ENCODE results near the gene DIO3. TPM values are rescaled to one million over a fixed set of nuclear protein-coding genes. Genes with fewer than 3 reads are reported as not detected.

Gene DIO3
- total RNA-seq, 1 donor from 2014 or later: 1.9 TPM

- ATAC-seq: no peak
- Histone ChIP-seq H3K27me3 (ENCODE audit: low read depth) (no peaks in the 10 kb centered on the region), H3K9me3 (no peaks in the 10 kb centered on the region), H3K4me1 (no peaks in the 10 kb centered on the region), H3K27ac (no peak overlapping the region), H3K36me3 (no peaks in the 10 kb centered on the region), H3K4me3 (no peak overlapping the region)
- intact Hi-C loops (cut with DNase I): no loop called here
- no peak for TF ChIP-seq CTCF (IDR thresholded peaks at IDR 0.05)
- no peak for DNase-seq
Measured at GRCh38 chr14:101587441-101587911, 26.2 kb downstream of the DIO3 start.

- no peaks in the 10 kb centered on the region for H3K9me3 ChIP-seq
- no peaks in the 10 kb centered on the region for H3K27me3 ChIP-seq (ENCODE audit: low read depth)
- H3K4me1 ChIP-seq: no peaks in the 10 kb centered on the region
- DNase-seq: no peak
- H3K36me3 ChIP-seq: no peaks in the 10 kb centered on the region
- H3K27ac ChIP-seq: no peak overlapping the region
- intact Hi-C loops (cut with DNase I): no loop called here
- H3K4me3 ChIP-seq: no peak overlapping the region
- ATAC-seq: no peak
- TF ChIP-seq CTCF (IDR thresholded peaks at IDR 0.05): no peak
Measured at GRCh38 chr14:101588286-101588975, 27.1 kb downstream of the DIO3 start.

GRCh38 chr14:101588990-101589389 is 27.7 kb downstream of the DIO3 start:
- Histone ChIP-seq H3K4me3 (no peak overlapping the region), H3K27ac (no peak overlapping the region), H3K27me3 (ENCODE audit: low read depth) (no peaks in the 10 kb centered on the region), H3K9me3 (no peaks in the 10 kb centered on the region), H3K36me3 (no peaks in the 10 kb centered on the region), H3K4me1 (no peaks in the 10 kb centered on the region)
- DNase-seq (no peak), ATAC-seq (no peak)
- no peak for TF ChIP-seq CTCF (IDR thresholded peaks at IDR 0.05)
- intact Hi-C loops (cut with DNase I): no loop called here

GRCh38 chr14:101589486-101590015 is 28.3 kb downstream of the DIO3 start:
- Histone ChIP-seq H3K4me1 (no peaks in the 10 kb centered on the region), H3K4me3 (no peak overlapping the region), H3K9me3 (no peaks in the 10 kb centered on the region), H3K27me3 (ENCODE audit: low read depth) (no peaks in the 10 kb centered on the region), H3K27ac (no peak overlapping the region), H3K36me3 (no peaks in the 10 kb centered on the region)
- ATAC-seq: no peak
- no peak for DNase-seq
- TF ChIP-seq CTCF (IDR thresholded peaks at IDR 0.05): no peak
- intact Hi-C loops (cut with DNase I): no loop called here

GRCh38 chr14:101590062-101590461 is 28.8 kb downstream of the DIO3 start:
- no peaks in the 10 kb centered on the region for H3K9me3 ChIP-seq
- DNase-seq (no peak), ATAC-seq (no peak)
- intact Hi-C loops (cut with DNase I): no loop called here
- no peak overlapping the region for H3K4me3 ChIP-seq
- H3K27me3 ChIP-seq (ENCODE audit: low read depth): no peaks in the 10 kb centered on the region
- H3K36me3 ChIP-seq: no peaks in the 10 kb centered on the region
- TF ChIP-seq CTCF (IDR thresholded peaks at IDR 0.05): no peak
- no peaks in the 10 kb centered on the region for H3K4me1 ChIP-seq
- no peak overlapping the region for H3K27ac ChIP-seq
